Hematopoietic multipotent progenitor cell treated with erythropoietin and hydrocortisone succinate and interleukin-3 and kit ligand, for 8 days (in vitro differentiated cells): ENCODE measurements around the gene CLCNKB.
A peak's percentile ranks its signal among the peaks of the same experiment; 100 is the strongest.
"Not testable (repeated sequence)": the region's sequence is repeated elsewhere in the genome, so short reads cannot be mapped to it uniquely, and the experiment has no call there.

Experiments used
- DNase-seq: peaks from one replicate; pipeline ENCODE4 v3.0.0-alpha.2; 2015

Gene CLCNKB

DNA sequence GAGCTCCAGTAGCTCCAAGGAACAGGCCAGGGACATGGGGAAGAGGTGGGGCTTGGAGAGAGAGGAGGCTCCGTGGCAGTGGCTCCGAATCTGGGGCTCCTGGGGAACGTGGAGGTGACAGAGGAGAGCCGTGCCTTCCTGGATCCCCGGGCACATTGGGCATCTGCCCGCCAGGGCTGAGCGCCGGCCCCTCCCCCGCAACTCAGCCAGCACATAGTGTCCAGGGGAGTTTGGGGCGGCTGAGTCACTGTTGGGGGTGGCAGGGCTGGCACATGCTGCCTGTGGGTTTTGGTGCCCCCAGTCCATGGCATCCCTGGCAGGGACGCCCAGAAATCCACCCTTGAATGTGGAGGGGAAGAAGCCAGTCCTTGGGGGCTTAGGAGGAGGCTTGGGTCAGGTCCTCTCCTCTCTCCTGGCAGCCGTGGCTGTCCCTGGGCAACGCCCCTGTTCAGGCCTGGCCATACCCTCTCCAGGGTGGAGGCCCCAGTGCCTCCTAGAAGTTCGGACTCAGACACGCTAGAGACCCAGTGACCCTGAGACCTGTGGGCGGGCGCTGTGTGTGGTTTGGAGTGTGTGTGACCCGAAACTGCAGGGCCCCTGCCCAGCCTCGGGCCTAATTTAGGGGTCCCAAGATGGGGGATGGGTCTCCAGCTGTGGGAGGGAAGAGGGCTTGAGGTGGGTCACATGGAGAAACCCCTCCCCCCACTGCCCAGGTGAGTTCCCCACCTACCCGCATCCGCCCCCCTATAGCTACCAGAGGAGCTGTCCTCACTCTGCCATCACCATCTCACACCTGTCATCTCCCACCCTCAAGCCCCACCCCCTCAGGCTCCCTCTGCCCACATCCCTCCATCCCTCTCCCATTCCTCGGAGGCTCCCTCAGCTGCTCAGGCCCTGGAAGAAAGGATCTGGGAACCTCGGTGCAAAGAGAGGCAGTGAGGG, 27.4 kb upstream of the CLCNKB start:
- DNase-seq = no peak

DNA sequence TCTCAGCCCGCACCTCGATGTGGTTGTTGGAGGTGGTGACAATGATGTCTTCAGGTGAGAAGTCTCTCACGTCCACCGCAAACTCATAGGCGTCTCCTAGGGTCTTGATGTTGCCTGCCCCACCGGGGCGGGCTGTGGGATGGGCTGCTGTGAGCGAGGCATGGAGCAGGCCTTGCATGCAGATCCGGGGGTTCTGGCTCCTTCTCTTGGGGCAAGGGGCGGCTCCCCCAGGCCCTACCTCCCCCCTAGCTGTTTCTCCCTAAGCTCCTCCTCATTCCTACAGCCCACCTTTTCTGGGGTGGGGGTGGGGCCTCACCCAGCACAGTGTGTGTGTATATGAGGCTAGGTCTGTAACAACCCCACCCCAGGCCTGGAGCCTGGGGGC, 26.5 kb upstream of the CLCNKB start:
- no peak for DNase-seq

DNA sequence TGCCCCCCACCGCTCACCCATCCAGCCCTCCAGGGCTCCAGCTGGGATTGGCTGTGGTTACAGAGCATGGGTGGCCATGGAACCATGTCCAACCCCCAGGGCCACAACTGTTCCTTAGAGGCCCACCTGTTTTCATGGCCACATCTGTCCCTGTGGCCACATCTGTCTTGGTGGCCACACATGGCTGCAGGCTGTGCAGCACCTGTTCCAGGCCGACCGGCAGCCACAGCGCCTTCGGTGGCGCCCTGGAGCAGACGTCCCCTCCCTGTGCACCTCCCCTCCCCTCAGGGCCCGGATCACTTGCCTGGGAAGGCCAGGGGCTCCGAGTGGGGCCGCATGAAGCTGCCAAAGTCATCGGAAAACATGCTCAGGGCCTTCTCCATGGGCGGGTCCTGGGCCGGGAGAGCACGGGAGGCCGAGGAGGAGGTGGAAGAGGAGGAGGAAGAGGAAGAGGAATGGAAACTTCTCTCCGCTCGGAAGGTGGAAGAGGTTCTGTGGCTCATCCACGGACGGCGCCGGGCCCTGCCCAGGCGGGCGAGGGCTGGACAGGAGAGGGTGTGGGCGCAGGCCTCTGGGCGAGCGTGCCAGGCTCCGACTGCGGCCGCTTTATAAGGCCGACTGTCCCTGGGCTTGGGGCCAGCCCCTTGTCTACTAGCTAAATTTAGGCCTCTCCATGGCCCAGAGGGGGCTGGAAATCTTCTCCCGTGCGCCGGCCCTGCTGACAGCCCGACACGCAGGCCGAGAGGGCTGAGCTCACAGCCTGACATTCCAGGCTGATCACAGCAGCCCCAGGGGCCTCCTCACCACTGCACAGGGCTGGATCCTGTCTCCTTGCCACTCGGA, 25.9 kb upstream of the CLCNKB start, which contains the start of gene HSPB7:
Gene HSPB7 (minus strand): TSS at position 583 of the 843 bp plus-strand sequence. CDS start 80 bp downstream, at position 503.
- DNase-seq = no peak

DNA sequence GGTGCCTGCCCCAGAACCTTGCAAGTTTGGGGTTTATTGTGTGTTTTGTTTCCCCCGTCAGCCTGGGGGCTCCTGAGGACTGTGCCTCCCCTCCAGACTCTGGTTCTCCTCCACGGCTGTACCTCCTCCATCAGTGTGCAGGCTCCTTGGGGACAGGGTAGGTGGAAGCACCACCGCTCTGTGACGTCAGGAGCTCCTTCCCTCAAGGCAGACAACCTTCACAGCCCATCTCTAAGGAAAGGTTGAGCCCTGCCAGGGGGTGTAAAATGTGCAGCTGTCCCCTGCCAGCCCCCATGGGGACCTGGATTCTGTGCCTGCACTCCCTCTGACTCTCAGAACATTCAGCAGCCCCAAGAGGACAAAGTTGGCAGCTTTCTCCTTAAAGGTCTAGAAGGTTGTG, 25.3 kb upstream of the CLCNKB start:
- DNase-seq = no peak

DNA sequence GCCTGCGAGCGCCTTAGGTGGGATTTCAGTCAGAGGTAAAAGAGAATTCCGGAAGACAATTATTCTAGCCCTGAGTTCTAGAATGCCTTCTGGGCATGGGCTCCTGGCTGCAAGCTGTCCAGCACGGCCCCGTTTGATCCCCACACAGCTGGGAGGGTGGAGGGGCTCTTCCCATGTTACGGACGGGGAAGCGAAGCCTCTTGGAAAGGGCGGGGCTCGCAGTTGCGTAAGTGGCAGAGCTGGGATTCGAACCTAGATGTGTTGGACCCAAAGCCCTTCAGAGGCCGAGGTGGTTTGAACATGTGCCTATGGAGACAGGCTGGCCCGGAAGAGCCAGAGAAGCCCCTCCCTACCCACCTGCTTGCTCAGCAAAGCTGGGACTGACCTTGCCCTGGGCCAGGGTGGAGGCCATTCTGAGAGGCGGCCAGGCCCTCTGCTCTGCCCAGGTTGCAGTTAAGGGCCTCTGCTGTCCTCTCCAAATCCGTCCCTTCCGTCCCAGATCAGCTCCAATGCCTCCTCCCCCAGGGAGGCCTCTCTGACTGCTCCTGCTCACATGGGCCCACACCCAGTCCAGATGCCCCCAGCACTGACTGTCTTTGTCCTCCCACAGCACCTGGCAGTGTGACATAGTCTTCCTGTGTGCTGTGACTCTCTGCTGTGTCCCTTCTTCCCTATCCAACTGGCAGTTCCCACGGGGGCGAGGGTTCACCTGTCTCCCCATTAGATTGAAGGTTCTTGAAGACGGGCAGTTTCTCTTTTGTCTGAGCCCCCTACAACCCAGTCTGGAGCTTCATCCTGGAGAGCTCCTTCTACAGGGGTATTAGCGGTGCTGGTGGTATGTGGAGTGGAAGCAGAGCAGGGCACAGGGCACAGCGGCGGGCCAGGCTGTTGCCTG, 24.6 kb upstream of the CLCNKB start:
- no peak for DNase-seq

DNA sequence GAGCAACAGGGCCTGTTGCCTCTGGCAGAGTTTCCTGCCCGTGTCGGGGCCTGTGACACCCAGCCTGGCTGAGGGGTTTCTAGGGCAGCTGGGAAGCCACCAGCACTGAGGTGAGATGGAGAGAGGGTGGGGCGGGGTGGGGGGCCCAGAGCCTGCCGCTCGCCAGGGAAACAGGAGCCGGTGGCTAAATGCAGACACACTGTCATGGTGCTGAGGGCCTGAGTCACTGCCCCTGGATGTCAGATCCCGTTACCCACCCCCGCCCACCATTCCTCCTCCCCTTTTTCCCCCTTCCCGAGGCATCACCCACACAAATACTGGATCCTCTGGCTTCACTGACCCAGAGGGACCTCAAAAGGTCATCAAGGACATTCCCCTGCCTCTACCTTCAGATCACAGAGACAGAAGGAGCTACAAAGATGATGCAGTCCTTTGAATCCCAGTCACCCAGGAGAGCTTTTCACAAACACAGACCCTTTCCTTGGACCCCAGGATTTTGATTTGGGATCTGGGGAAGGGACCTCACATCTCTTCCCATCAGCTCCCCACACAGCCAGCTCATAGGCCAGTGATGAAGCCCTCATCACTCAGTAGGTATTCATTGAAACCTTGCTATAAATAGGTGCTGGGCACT, 23.8 kb upstream of the CLCNKB start:
- DNase-seq = no peak

DNA sequence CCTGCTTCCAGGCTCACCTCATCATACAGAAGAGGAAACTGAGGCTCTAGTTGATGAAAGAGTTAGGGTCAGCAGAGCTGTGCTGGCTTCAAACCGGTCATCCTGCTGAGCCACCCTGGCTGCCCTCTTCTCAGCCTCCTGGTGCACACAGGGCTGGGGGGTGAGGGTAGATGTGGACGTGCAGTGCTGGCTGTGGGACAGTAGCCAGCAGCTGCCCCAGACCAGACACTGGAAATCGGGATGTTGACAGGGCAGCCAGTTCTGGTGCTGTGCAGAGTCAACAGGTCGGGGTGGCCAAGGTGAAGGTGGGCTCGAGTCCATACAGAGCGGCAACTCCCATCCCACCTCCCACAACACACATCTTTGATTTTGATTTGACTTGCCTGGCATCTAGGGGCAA, 23.3 kb upstream of the CLCNKB start:
- no peak for DNase-seq

DNA sequence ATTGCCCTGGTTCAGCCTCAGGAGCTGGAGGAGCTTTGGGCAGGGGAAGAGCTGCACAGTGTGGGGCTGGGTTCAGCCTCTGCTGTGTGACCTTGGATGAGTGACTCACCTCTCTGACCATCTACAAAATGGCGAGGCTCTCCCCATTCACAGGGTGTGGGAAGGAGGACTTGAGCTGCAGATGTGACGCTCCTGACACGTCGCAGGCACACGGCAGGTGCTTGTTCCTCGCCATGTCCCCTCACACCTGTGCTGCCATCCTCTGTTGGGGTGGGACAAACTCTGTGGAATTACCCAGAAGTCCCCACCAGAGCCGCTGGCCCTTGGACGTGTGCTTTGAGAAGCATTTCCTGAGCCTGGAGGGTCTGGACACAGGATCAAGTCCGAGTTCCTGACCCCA, 22.7 kb upstream of the CLCNKB start:
- DNase-seq = not testable (repeated sequence)

DNA sequence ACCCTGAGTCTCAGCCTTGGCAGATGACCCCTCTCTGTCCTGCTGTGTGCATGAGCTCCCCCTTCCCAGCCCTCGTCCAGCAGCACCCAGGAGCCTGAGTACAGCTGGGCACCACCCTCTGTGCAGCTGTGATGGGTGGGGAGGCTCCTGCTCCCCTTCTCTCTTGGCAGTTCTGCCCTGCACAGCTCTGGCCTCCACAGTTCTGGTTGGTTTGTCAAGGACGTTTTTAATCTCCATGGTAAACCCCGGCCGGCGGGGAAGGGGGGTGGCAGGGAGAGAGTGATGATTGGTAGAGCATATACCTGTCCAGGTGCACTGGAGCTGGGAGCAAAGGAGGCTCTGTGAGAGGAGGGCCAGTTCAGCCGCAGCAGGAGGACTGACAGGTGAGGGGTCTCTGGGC, 21.9 kb upstream of the CLCNKB start, which contains the start of gene CLCNKA:
Gene CLCNKA (plus strand): TSS at position 356 of the 400 bp plus-strand sequence. CDS start 584 bp downstream, outside the sequence.
- no peak for DNase-seq

DNA sequence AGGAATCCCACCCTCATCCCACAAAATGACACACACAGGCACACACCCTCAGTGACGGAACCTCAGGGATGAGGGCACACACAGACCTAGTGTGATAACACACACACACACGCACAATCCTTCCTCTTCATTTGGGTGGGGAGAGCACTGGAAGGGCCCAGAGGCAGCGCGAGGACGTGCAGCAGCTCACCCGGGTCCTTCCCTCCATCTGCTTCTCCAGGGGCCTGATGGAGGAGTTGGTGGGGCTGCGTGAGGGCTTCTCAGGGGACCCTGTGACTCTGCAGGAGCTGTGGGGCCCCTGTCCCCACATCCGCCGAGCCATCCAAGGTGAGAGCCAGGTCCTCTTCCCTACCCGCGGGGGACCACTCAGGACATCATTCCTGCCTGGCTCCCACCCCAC, 21.2 kb upstream of the CLCNKB start:
- no peak for DNase-seq

DNA sequence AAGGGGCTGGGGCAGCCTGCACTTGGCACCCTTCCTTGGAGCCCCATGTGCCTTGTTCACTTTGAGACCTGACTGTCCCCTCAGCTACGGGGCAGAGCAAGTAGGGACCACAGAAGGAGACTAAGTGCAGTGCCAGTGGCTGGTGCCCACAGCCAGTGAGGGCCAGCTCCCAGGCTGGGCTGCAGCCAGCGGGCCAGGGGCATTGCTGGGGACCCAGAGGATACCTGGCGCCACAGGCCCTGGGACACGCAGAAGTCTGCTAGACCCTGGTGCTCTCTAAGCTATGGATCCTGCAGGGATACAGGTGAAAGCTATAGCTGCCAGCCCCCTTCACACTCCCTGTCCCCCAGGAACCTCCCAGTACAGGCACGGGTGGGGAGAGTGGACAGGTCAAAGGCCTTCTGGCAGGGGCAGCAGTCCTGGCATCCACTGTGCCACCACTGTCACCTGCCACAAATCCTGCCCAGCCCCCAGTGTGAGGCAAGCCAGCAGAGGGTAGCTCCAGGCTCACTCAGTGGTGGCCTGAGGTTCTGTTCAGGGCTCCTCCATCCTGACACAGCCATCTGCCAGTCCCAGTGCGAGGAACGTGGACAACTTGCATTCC, 20.4 kb upstream of the CLCNKB start:
- no peak for DNase-seq

DNA sequence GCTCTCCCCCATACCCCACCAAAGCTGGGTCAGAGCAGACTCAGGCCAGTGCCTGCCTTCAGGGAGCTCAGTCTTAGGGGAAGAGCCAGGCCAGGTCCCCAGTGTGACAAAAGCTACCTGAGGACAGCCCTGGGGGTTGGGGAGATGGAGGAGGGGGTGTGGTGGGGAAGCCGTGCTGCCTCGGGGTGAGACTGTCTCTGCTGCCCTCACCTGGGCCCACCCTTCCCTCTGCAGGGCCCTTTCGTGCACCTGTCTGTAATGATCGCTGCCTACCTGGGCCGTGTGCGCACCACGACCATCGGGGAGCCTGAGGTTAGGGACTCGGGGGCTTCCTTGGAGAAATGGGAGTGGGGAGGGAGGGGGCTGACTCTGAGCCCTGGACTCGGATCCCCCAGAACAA, 17.3 kb upstream of the CLCNKB start:
- not testable (repeated sequence) for DNase-seq

DNA sequence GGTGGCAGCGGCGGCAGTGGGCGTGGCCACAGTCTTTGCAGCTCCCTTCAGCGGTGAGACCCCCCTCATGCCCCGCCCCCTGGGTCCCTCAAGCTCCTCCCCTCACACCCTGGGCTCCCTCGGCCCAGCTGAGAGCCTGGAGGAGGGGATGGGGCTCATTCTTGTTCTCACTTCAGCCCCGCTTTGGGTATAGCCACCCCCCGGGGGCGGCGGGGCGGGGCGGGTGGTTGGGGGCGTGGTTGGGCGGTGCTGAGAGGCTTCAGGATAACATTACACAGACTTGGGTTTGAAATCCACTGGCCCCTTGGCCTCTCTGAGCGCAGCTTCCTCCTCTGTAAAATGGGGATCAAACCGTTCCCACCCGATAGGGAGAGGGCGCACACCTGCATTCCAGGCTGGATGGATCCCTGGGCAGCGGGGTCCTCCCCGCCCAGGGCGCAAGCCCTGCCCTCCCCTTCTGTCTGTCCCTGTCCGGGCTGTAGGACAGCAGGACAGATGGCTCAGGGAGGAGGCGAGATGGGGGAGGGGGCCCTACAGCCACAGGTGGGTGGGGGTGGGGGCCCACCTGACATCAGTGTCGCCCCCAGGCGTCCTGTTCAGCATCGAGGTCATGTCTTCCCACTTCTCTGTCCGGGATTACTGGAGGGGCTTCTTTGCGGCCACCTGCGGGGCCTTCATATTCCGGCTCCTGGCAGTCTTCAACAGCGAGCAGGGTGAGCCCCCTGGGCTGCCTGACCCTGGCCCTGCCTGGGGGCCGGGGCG, 16.7 kb upstream of the CLCNKB start:
- no peak for DNase-seq

DNA sequence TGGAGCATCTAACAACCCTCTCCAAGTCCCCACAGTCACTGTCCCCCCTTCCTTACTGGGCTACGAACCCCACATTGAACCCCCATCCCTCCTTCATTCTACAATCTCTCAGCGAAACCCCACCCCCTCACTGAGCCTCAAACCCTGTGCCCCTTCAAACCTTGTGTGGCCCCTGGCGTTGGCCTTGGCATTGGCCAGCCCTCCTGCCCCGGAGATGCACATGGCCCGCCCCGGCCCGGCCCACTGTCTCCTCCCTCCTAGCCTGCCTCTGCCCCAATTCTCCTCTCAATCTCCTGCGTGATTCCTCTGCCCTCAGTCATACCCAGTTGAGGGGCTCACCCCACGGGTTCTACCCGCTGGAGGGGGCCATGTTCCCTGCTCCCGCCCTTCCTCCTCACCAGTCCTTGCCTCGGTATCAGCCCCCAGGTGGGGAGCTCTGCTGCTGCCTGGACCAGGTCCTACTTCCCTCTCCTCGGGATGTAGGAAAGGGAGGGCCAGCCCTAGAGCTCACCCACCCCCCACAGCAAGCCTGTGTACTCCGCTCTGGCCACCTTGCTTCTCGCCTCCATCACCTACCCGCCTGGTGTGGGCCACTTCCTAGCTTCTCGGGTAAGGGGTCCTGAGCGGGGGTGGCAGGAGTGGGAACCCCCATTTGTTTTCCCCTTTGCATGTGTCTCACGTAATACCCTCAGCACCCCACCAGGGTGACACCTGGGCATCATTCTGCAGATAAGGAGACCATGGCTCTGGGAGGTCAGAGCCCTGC, 15.2 kb upstream of the CLCNKB start:
- no peak for DNase-seq

DNA sequence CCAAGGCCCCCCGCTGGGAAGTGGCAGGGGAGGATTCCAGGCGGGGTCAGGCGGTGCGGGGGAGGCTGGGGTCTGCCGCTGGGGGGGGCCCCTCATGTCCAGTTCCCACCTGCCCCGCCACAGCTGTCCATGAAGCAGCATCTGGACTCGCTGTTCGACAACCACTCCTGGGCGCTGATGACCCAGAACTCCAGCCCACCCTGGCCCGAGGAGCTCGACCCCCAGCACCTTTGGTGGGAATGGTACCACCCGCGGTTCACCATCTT, 14.6 kb upstream of the CLCNKB start:
- not testable (repeated sequence) for DNase-seq

DNA sequence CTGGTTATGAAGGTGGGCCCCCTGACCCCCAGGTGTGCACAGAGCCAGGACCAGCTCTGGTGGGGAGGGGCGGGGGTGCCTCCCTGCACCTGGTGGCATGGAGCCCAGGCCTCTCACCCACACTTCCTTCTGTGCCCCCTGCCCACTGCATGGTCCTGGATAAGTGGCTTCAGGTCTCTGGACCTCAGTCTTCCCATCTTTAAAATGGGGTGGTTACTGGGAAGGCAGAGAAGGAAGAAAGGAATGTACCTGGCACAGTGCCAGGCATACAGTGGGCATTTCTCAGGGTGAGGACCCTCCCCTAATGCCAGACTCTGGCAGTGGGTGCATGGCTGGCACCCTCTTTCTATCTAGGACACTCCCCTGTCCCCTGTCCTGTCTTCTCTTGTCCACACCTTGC, 14.3 kb upstream of the CLCNKB start:
- DNase-seq = no peak

DNA sequence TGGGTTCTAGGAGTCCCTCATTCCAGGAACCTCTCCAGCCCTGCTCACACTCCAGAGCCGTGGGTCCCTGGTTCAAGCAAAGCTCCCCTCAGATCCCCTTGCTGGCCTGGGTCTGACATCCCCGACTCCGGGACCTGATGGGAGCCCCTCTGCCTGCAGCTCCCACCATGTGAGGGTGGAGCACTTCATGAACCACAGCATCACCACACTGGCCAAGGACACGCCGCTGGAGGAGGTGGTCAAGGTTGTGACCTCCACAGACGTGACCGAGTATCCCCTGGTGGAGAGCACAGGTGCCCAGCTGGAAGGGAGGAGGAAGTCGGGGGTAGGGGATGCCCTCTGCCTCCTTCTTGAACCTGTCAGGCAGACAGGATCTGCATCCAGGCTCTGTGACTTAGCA, 12.0 kb upstream of the CLCNKB start:
- DNase-seq = no peak

DNA sequence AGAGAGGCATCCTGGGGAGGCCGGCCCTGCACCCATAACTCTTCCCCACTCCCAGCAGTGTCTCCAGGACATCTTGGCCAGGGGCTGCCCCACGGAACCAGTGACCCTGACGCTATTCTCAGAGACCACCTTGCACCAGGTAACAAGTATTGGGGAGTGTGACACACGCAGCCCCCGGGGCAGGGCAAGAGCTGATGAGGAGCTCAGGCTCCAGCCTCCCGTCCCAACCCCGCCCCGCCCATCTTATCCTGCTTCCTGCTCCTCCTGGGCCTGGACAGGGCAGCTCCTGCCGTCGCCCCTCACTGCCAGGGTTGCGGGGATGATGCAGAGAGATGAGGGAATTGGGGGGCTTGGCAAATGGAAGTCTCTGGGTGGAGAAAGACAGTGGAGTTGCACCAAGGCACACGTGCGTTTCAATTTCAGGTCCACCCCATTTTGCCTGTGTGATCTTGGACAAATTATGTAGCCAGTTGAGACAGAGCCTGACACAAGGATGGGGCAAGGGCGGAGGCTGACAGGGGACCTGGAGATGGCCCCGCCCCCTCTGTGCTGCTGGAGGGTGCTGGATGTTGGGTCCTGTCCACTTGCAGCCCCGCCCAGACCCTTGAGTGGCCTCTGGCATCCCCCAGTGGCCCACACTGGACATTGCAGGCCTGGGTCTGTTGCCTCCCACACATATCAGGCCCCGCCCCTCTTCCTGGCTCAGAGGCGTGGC, 11.0 kb upstream of the CLCNKB start:
- peak; percentile 84 for DNase-seq

DNA sequence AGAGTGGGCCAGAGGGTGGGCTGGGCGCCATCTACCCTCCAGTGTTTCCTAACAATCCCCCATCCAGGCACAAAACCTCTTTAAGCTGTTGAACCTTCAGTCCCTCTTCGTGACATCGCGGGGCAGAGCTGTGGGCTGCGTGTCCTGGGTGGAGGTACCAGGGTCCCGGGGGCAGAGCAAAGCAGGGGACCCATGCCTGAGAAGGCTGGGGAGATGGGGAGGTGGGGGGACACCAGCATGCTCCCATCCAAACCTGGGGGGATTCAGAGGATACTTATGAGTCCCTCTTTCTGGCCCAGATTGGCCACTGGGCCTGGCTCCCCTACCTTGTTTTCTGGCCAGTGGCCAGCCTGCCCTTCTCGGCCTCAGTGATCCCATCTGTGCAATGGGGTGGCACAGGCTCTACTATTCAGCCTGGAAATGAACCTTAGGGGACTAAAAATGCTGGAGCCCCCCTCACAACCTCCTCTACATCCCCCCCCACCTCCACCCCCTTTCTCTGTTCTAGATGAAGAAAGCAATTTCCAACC, 10.4 kb upstream of the CLCNKB start:
- DNase-seq = not testable (repeated sequence)
